ENCODE data around the gene PCDHGB1.
A peak's percentile ranks its signal among the peaks of the same experiment; 100 is the strongest.
"Not testable (repeated sequence)": the region's sequence is repeated elsewhere in the genome, so short reads cannot be mapped to it uniquely, and the experiment has no call there.

Gene PCDHGB1

DNA sequence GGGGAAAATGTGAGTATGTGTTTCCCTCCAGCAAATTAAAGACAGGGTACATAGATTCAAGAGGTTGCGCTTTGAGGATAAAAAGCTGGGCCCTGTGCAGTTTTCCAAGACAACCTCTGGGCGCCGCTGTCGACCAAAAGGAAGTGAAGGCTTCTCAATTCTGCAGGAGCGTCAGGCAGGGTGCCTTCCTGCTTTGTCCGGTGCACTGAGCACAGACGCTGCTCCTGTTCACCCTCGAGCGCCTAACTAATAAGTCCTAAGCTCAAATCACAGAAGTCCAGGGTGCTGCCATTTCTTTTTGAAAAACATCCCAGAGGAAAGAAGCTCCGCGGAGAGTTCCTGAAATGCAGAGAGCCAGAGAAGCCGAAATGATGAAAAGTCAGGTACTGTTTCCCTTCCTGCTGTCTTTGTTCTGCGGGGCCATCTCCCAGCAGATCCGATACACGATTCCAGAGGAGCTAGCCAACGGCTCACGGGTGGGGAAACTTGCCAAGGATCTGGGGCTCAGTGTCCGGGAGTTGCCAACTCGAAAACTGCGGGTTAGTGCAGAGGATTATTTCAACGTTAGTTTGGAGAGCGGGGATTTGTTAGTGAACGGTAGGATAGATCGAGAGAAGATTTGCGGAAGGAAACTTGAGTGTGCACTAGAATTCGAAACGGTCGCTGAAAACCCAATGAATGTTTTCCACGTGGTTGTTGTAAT lies at the start of gene PCDHGB1:
Gene PCDHGB1 (plus strand): TSS at position 183 of the 703 bp plus-strand sequence. CDS start 162 bp downstream, at position 345.
- DNase-seq (ENCODE audit: low spot score): peak; percentile 84

DNA sequence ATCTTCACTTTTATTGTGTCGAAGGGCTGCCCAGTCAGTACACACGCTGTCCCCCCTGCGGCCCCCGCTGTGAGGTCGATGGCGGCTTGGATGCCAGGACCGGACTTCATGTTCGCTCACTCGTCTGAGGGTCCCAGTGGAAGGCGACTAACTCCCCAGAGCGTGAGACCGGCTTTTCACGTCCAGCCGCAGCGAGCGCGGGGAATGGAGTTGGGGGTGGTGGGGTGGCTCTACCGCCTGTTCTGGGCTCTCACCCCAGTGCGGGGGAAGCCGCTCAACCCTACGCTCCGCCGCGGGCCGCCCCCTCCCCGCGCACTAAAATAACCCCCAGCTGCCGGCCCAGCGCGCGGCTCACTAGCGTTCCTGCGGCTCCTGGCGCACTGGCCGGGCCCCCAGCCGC lies 46.1 kb upstream of the PCDHGB1 start, which contains the start of gene SLC25A2:
Gene SLC25A2 (minus strand): TSS at position 294 of the 400 bp plus-strand sequence. CDS start 184 bp downstream, at position 110.
- DNase-seq (ENCODE audit: low spot score): no peak

DNA sequence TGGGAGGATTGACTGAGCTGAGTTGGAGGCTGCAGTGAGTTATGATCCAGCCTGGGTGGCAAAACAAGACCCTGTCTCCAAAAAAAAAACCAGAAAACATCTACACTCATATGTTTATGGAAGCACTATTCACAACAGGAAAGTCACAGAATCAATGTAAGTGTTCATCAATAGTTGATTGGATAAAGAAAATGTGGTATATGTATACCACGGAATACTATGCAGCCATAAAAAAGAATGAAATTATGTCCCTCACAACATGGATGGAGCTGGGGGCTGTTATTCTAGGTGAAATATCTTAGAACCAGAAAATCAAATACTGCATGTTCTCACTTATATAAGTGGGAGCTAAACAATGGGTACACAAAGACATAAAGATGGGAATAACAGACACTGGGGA lies 43.3 kb upstream of the PCDHGB1 start:
- DNase-seq (ENCODE audit: low spot score): no peak

DNA sequence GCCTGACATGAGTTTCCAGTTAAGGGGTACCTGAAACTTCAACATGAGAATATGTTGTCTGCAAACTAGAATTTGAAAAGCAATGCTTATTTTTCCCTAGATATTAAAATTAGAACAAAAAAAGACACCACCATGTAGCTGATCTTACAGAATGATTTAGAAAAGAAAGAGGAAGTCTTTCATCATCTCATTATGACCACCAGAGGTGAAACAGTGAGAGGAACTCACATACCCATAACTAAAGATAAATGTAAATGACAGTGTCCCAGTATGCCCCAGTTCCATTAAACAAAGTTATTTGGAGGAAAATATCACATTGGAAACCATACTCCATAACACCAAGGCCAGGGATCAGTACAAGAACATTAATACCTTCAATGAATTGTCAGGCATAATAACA lies 36.2 kb upstream of the PCDHGB1 start:
- no peak for DNase-seq (ENCODE audit: low spot score)

DNA sequence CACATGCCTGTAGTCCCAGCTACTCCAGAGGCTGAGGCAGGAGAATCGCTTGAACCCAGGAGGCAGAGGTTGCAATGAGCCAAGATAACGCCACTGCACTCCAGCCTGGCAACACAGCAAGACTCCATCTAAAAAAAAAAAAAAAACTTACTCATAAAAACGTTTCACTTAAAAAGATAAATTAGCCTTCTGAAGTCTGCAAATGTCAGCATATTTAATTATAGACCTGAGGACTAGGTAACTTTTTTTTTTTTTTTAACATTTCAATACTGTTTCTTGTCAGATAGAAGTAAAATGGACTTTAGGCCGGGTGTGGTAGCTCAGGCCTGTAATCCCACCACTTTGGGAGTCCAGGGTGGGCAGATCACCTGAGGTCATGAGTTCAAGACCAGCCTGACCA lies 32.9 kb upstream of the PCDHGB1 start:
- not testable (repeated sequence) for DNase-seq (ENCODE audit: low spot score)

DNA sequence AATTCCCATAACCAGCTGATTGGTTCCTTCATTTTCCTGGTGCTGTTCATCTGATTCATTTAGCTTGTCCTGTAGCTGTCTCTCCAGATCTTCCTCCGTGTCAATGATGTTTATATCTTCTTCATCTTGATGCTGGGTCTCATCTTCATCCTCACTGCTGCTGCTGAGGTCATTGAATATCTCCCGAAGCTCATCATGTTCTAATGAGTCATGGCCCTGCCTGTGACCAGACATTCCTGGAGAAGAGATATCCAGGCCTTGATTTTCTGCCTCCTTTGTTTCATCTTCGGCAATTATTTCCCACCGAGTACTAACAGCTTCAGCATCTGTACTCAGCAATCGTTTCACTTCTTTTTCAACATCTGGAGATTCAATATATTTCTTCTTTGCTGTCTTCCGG lies 30.7 kb upstream of the PCDHGB1 start:
- DNase-seq (ENCODE audit: low spot score): peak; percentile 60

DNA sequence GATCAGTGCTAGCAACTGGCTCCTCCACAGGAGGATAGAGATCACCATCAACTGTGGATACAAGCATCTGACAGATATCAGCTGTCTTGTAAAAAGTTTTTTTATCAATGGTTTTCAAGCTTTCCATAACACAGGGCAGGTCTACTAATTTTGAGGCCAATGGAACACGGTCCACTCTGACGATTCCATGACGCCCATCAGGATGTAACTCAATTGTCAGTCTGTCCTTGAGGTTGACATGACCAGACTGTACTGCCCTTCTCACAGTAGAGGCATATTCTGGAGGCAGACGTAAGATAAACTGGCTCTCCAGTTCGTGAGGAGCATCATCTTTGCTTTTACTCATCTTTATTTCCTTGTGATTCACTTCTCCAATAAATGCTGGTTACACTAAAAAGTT lies 30.2 kb upstream of the PCDHGB1 start:
- DNase-seq (ENCODE audit: low spot score): peak; percentile 43

DNA sequence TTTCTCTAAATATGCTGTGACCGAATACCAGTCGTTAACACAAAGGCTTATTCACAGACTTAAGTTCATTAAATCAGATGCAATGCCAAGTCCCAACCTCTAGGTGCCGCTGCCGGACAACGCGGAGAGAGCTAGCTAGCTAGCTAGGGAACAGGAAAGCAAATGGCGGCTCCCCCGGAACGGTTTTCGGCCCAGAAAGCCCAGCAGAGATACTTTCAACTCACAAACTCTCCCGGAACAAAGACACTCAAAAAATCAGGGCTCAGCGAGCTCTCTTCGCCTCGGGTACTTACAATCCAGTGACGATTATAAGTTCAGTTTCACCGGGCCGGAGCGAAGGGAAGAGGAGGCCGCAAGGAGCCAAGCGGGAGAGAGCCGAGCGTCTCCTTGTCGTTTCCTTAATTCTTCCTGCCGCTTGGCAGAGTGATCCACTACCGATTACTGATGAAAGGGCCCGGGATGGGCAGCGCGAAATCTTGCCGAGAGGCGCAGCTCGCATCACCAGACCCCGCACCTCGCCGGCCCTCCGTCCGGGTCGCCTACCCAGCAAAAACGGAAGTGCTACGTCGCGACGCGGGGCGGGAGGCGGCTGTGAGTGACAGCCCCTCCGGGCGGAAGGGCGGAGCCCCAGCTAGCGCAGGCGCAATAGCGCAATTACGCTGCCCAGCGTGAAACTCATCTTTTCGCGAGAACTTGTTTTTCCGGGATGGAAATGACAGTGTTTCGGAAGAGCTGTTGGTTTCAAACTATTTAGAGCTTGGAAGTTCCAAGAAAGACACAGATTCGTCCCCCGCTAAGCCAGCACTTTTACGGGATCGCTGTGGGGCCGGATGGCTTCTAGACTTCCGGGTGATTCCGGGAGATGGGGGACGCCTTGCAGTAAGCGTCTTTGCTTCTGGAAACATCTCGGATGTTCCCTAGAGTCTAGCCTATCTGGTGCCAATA lies 29.4 kb upstream of the PCDHGB1 start, which contains the start of gene TAF7:
Gene TAF7 (minus strand): TSS at position 560 of the 945 bp plus-strand sequence. CDS start 740 bp downstream, outside the sequence.
- DNase-seq (ENCODE audit: low spot score): peak; percentile 91

DNA sequence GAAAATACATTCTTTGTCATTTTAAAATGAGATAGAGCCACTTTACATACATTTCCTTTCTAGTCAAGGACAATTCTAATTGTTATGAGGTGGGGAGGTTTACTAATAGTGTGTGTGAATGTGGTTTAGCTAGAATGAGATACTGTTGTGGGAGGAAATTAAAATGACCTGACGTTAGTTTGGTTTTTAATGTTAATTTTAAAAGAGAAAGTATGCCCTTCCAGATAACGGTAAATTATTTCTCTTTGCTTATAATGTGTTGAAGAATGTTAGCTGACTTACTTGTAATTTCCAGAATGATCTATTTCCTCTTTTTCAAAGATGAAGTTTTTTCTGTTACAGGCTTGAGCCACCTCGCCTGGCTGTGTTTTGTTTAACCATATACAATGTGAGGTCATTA lies 27.6 kb upstream of the PCDHGB1 start:
- DNase-seq (ENCODE audit: low spot score): no peak

DNA sequence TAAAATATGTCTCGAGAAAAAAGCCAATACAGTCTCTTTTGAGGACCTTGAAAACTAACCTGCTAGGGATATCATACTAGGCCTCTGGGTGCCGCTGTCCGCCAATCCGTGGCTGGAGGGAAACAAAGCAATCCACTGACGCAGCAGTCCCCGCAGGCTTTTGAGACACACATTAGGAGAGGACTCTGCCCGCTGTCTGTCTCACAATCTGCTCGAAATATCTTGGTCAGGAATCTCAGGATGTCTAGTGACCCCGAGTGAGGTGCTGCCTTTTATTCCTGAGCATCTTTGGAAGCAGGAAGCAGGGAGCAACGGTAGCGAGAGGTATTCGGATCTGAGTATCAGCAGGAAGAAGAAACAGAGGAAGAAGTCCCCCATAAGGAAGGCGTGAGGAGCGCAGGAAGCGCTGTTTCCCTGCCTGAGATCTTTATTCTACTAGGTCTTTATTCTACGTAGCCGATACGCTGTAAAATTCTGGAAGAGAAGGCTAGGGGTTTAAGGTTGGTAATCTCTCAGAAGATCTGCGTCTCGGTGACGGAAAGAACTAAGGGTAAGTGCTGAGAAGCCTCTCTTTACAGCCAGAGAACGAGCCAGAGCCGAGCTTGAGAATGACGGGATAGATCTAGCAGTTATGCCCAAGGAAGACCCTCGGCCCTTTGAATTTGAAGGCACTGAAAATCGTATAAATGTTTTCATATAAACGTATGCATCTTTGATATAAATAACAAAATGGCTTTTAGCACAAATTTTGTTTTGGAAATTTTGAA lies 23.6 kb upstream of the PCDHGB1 start:
- peak; percentile 90 for DNase-seq (ENCODE audit: low spot score)

DNA sequence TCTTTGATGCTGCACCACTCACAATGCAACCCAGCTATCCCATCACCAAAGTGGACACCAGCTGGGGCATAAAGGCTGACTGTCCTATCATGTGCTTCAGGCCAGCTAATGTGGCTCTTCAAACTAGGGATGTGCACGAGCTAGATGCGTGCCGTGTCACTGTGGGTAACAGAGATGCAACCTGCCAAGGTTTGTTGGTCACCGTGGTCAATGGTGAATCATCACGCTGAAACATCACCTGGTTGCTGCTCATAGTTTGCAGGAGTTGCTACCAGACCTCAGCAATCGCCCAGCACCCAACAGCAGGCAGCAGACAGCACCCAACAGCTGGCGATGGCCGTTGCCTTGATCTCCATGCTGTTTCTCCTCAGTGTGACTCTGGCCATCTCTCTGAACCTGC lies 21.7 kb upstream of the PCDHGB1 start:
- DNase-seq (ENCODE audit: low spot score): no peak

DNA sequence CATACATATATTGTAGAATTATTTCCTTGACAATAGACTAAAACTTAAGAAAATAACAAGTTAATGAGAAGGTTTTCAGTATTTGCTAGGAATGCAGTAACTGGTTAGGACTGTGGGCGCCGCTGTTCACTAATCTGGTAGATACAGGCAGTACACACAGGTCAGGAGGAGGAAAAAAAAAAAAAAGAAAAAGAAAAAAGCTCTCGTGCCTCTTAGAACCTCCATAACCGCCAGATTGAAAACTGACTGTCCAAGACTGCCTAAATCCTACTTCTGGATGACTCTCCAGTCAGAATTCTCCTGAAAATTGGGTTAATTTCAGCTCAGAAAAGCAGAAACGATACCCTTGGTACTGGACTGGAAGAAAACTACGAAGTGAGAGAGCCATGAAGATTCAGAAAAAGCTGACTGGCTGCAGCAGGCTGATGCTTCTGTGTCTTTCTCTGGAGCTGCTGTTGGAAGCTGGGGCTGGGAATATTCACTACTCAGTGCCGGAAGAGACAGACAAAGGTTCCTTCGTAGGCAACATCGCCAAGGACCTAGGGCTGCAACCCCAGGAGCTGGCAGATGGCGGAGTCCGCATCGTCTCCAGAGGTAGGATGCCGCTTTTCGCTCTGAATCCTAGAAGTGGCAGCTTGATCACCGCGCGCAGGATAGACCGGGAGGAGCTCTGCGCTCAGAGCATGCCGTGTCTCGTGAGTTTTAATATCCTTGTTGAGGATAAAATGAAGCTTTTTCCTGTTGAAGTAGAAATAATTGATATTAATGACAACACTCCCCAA lies 19.4 kb upstream of the PCDHGB1 start, which contains the start of gene PCDHGA1:
Gene PCDHGA1 (plus strand): TSS at position 216 of the 782 bp plus-strand sequence.
- DNase-seq (ENCODE audit: low spot score): peak; percentile 71

DNA sequence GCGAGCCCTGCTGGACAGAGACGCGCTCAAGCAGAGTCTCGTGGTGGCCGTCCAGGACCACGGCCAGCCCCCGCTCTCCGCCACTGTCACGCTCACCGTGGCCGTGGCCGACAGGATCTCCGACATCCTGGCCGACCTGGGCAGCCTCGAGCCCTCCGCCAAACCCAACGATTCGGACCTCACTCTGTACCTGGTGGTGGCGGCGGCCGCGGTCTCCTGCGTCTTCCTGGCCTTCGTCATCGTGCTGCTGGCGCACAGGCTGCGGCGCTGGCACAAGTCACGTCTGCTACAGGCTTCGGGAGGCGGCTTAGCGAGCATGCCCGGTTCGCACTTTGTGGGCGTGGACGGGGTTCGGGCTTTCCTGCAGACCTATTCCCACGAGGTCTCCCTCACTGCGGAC lies 17.3 kb upstream of the PCDHGB1 start:
- DNase-seq (ENCODE audit: low spot score): not testable (repeated sequence)

DNA sequence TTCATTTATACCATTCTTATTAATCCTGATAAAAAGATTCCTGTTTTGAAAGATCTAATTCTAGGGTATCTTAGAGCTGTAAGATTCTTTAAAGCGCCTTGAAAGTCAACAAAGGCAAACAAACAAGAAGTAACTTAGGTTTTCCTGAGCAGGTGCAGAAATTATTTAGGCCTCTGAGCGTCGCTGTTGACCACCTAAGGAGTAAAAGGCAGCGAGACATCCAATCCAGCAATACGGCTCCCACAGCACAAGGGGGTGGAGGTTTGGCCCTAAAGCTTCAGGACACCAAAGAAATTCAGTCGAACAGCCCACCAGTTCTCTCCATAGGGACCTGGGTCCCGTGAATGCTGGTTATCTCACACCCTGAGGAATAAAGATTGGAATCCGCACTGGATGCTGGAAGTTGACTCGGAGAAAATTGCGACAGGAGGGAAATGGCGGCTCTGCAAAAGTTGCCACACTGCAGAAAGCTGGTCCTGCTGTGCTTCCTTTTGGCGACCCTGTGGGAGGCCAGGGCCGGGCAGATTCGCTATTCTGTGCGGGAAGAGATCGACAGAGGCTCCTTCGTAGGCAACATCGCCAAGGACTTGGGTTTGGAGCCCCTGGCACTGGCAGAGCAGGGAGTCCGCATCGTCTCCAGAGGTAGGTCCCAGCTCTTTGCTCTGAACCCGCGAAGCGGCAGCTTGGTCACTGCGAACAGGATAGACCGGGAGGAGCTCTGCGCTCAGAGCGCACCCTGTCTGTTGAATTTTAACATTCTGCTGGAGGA lies 11.2 kb upstream of the PCDHGB1 start, which contains the start of gene PCDHGA2:
Gene PCDHGA2 (plus strand): TSS at position 223 of the 769 bp plus-strand sequence.
- no peak for DNase-seq (ENCODE audit: low spot score)

DNA sequence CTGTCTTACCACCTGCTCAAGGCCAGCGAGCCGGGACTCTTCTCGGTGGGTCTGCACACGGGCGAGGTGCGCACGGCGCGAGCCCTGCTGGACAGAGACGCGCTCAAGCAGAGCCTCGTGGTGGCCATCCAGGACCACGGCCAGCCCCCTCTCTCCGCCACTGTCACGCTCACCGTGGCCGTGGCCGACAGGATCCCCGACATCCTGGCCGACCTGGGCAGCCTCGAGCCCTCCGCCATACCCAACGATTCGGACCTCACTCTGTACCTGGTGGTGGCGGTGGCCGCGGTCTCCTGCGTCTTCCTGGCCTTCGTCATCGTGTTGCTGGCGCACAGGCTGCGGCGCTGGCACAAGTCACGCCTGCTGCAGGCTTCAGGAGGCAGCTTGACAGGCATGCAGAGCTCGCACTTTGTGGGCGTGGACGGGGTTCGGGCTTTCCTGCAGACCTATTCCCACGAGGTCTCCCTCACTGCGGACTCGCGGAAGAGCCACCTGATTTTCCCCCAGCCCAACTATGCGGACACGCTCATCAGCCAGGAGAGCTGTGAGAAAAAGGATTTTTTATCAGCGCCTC lies 9.0 kb upstream of the PCDHGB1 start:
- DNase-seq (ENCODE audit: low spot score): not testable (repeated sequence)

DNA sequence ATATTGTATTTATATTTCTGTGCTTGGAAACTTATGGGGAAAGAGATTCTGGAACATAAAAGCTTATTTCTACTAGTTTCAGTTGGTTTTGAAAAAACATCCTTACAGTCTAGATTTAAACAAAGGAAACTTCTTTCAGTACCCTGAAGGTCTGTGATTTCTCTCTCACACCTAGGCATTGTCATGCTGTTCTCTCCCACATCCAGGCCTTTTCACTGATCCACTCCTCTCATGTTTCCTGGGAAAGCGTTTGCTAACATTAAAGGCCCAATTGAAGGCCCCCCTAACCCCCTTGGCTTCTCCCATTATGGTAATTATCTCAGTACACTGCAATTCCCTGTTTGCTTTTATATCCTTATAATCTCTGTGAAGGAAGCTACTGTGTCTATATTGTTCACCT lies 7.1 kb upstream of the PCDHGB1 start:
- no peak for DNase-seq (ENCODE audit: low spot score)

DNA sequence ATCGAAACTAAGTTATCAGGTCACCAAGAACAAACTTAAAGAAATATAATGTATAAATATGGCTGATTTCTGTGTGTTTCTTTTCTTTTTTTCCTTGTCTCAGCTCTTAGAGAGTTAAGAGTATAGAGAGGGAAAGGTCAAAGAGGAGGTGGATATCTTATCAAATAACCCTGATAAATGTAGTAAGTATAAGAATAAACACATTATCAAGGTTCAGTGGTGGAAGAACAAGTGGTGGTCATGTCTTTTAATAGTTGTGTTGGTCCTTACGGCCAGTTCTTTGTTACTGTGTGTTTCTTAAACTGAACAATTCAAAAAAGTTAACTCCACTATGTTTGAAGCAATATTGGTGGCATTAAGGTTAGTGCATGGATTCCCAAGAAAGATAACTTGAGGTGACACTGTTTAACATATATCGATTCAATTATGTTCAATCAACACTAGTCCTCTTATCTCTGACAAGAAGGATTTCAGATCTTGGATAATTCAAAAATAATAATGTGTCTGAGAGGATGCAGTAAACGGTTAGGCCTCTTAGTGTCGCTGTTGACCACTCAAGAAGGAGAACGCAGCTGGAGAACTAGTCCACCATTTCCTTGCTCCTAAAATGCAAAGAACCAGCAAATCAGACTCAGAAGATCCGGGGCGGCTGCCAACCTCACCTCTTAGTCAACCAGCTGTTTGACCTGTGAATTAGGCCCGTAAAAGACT lies 6.5 kb upstream of the PCDHGB1 start, which contains the start of gene PCDHGA3:
Gene PCDHGA3 (plus strand): TSS at position 588 of the 711 bp plus-strand sequence. CDS start 205 bp downstream, outside the sequence.
- DNase-seq (ENCODE audit: low spot score): no peak

DNA sequence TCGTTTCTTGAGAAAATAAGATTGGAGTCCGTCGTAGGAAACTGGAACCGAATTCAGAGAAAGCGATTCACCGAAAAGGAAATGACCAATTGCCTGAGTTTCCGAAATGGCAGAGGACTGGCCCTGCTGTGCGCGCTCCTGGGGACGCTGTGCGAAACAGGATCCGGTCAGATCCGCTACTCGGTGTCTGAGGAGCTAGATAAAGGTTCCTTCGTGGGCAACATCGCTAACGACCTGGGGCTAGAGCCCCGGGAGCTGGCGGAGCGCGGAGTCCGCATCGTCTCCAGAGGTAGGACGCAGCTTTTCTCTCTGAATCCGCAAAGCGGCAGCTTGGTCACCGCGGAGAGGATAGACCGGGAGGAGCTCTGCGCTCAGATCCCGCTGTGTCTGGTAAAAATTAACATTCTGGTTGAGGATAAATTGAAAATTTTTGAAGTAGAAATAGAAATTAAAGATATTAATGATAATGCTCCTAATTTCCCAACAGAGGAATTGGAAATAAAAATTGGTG lies 5.9 kb upstream of the PCDHGB1 start:
- DNase-seq (ENCODE audit: low spot score): no peak

DNA sequence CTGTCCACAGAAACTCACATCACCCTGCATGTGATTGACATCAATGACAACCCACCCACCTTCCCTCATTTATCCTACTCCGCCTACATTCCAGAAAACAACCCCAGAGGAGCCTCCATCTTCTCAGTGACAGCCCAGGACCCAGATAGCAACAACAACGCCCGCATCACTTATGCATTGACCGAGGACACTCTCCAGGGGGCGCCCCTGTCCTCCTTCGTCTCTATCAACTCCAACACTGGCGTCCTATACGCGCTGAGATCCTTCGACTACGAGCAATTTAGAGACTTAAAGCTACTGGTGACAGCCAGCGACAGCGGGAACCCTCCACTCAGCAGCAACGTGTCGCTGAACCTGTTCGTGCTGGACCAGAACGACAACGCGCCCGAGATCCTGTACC lies 4.6 kb upstream of the PCDHGB1 start:
- no peak for DNase-seq (ENCODE audit: low spot score)
